ENCODE measurements around the gene CRIP1.

Gene CRIP1

GRCh38 chr14:105471297-105471821 is 15.3 kb upstream of the CRIP1 start:
- in situ Hi-C loops (cut with HindIII; ENCODE audit: low pct_ligation_motif_present, low sequenced_read_pairs) = no loop called here
- Histone ChIP-seq H3K27ac (no peak overlapping the region), H3K36me3 (replicated peaks) (peaks cover 26% of the 10 kb centered on the region), H3K27me3 (replicated peaks) (no peaks in the 10 kb centered on the region), H3K4me3 (ENCODE audit: low read depth, low read length) (no peak overlapping the region)
- no peak for DNase-seq
- TF ChIP-seq, protein P1, sequence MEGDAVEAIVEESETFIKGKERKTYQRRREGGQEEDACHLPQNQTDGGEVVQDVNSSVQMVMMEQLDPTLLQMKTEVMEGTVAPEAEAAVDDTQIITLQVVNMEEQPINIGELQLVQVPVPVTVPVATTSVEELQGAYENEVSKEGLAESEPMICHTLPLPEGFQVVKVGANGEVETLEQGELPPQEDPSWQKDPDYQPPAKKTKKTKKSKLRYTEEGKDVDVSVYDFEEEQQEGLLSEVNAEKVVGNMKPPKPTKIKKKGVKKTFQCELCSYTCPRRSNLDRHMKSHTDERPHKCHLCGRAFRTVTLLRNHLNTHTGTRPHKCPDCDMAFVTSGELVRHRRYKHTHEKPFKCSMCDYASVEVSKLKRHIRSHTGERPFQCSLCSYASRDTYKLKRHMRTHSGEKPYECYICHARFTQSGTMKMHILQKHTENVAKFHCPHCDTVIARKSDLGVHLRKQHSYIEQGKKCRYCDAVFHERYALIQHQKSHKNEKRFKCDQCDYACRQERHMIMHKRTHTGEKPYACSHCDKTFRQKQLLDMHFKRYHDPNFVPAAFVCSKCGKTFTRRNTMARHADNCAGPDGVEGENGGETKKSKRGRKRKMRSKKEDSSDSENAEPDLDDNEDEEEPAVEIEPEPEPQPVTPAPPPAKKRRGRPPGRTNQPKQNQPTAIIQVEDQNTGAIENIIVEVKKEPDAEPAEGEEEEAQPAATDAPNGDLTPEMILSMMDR (IDR thresholded peaks at IDR 0.05; ENCODE audit: low read depth, low read length, missing control alignments) = peak; percentile 40

DNA sequence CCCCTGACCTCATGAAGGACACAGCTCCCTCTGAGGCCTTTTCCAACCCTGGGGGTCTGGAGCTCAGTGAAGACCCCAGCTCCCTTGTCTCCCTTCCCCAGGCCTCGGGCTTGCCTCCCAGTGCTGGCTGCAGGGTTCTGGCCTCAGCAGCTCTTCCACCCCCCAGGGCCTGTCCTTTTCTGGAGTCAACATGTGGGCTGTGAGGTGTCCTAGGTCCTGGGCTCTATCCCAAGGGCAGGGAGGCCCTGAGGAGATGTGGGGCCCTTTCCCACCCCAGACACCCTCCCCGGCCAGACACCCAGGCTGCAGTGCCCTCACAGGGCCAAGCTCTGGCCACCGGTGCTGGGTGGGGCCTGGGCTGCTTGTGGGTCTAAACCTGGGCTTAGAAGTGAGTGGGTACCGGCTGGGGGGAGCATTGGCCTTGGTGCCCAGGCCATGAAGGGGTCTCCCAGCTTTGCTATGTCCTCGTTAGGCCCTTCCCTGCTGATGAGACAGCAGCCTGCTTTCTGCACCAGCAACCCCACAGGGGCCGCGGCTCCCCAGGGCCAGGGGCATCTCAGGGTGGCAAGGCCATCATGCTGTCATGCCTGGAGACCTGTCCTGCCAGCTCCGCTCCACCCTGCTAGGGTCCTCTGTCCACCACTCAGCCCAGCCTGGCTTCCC is 14.7 kb upstream of the CRIP1 start:
- peaks cover 21% of the 10 kb centered on the region for H3K36me3 ChIP-seq (replicated peaks)
- TF ChIP-seq, protein P1 (IDR thresholded peaks at IDR 0.05; ENCODE audit: low read depth, low read length, missing control alignments) = no peak
- no peak for DNase-seq
- no peak overlapping the region for H3K4me3 ChIP-seq (ENCODE audit: low read depth, low read length)
- H3K27ac ChIP-seq = no peak overlapping the region
- no peaks in the 10 kb centered on the region for H3K27me3 ChIP-seq (replicated peaks)
- in situ Hi-C loops (cut with HindIII; ENCODE audit: low pct_ligation_motif_present, low sequenced_read_pairs) = no loop called here

- H3K4me3 ChIP-seq (ENCODE audit: low read depth, low read length) = no peak overlapping the region
- in situ Hi-C loops (cut with HindIII; ENCODE audit: low pct_ligation_motif_present, low sequenced_read_pairs) = no loop called here
- H3K36me3 ChIP-seq (replicated peaks) = peaks cover 16% of the 10 kb centered on the region
- no peak for DNase-seq
- no peak overlapping the region for H3K27ac ChIP-seq
- no peaks in the 10 kb centered on the region for H3K27me3 ChIP-seq (replicated peaks)
- TF ChIP-seq, protein P1 (IDR thresholded peaks at IDR 0.05; ENCODE audit: low read depth, low read length, missing control alignments) = no peak
Measured at GRCh38 chr14:105472486-105472991, 14.1 kb upstream of the CRIP1 start.

GRCh38 chr14:105473033-105473676 is 13.5 kb upstream of the CRIP1 start:
- H3K4me3 ChIP-seq (ENCODE audit: low read depth, low read length) = no peak overlapping the region
- TF ChIP-seq, protein P1 (IDR thresholded peaks at IDR 0.05; ENCODE audit: low read depth, low read length, missing control alignments) = no peak
- H3K36me3 ChIP-seq (replicated peaks) = peaks cover 12% of the 10 kb centered on the region
- in situ Hi-C loops (cut with HindIII; ENCODE audit: low pct_ligation_motif_present, low sequenced_read_pairs) = no loop called here
- no peak for DNase-seq
- no peak overlapping the region for H3K27ac ChIP-seq
- no peaks in the 10 kb centered on the region for H3K27me3 ChIP-seq (replicated peaks)

- in situ Hi-C loops (cut with HindIII; ENCODE audit: low pct_ligation_motif_present, low sequenced_read_pairs) = no loop called here
- TF ChIP-seq, protein P1 (IDR thresholded peaks at IDR 0.05; ENCODE audit: low read depth, low read length, missing control alignments) = no peak
- Histone ChIP-seq H3K4me3 (ENCODE audit: low read depth, low read length) (peak overlapping the region; percentile 48), H3K27ac (peak overlapping the region; percentile 74), H3K27me3 (replicated peaks) (no peaks in the 10 kb centered on the region), H3K36me3 (replicated peaks) (peaks cover 5% of the 10 kb centered on the region)
- DNase-seq = peak; percentile 87
Measured at GRCh38 chr14:105473677-105474482, 12.8 kb upstream of the CRIP1 start.

Data from brain microvascular endothelial cell (primary cell).